ENCODE measurements around the gene METTL4. TPM values are rescaled to one million over a fixed set of nuclear protein-coding genes. Genes with fewer than 3 reads are reported as not detected.

METTL4 gene
- 4.4 to 6.8 TPM (median 6.4 TPM) in 5 replicates for total RNA-seq (2022; extraction: Qiagen RNA extraction; ENCODE audit: low read depth)

GRCh38 chr18:2571200-2572170, at the start of gene METTL4, which contains the start of gene NDC80:
Gene METTL4 (minus strand): TSS chr18:2571505. CDS start chr18:2567216, 4,289 bp downstream.
Gene NDC80 (plus strand): TSS chr18:2571557. CDS start chr18:2572986, 1,429 bp downstream.

Other genes with a start within 250 kb of the METTL4 start
- gene NDC80, start 52 bp upstream of the METTL4 start, total RNA-seq (2022; extraction: Qiagen RNA extraction; ENCODE audit: low read depth), result 12.7 to 16.5 TPM (median 15.1 TPM) in 5 replicates
- gene SMCHD1, start 84.2 kb upstream of the METTL4 start, total RNA-seq (2022; extraction: Qiagen RNA extraction; ENCODE audit: low read depth), result 14.4 to 19.8 TPM (median 18.4 TPM) in 5 replicates